Measurements from ENCODE around the gene XPO6. TPM values are rescaled to one million over a fixed set of nuclear protein-coding genes. Genes with fewer than 3 reads are reported as not detected.

Gene XPO6
- total and polyA plus RNA-seq, 4 donors, result 52.9 to 172 (median 126) TPM

DNA sequence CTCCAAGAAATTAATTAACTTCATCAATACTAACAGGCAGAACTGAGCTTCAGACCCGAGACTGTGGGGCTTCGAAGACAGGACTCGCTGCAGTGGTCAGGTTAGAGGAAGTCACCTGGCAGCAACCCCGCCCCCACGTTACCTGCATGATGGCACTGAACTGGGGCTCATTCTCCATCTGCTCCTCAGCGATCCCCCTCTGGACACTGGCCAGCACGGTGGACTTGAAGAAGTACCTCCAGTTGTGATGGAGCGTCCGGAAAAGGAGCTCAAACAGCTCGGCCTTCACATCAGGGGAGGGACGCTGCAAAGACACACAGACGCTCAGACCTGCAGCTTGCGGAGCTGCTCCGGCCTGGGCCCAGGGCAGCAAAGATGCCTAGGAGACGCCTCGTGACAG, 107.4 kb downstream of the XPO6 start:
- DNase-seq (no peak), ATAC-seq (ENCODE audit: insufficient read depth, low FRiP score) (no peak)
- H3K27ac ChIP-seq (ENCODE audit: low read depth in 1 of 2, low read length in 1 of 2), result no peak overlapping the region
- 95 to 97% methylated on average over 16 of the region's 16 CpGs for WGBS, 2 donors
- H3K27me3 ChIP-seq (ENCODE audit: control insufficient read depth in 3 of 3, insufficient read depth in 3 of 3, low read length in 2 of 3), result no peaks in the 10 kb centered on the region
- peaks cover 48 to 77% (median 62%) of the 10 kb centered on the region in 4 donors for H3K36me3 ChIP-seq (ENCODE audit: control insufficient read depth in 4 of 4, insufficient read depth in 4 of 4, low read length in 4 of 4)
- no peak overlapping the region for H3K9ac ChIP-seq (ENCODE audit: insufficient read depth in 1 of 2, low read length in 2 of 2)
- no peaks in the 10 kb centered on the region for H3K9me3 ChIP-seq (ENCODE audit: control insufficient read depth in 4 of 4, insufficient read depth in 3 of 4, low read length in 3 of 4)
- H3K4me1 ChIP-seq (ENCODE audit: control insufficient read depth in 5 of 5, insufficient read depth in 5 of 5, low read length in 5 of 5), result no peaks in the 10 kb centered on the region
- H3K4me3 ChIP-seq, result no peak overlapping the region
- TF ChIP-seq CTCF (IDR thresholded peaks at IDR 0.05; ENCODE audit: control extremely low read depth, extremely low read depth), result no peak

GRCh38 chr16:28103516-28104170, 108.1 kb downstream of the XPO6 start:
- H3K9ac ChIP-seq (ENCODE audit: insufficient read depth in 1 of 2, low read length in 2 of 2), result no peak overlapping the region
- ATAC-seq (ENCODE audit: insufficient read depth, low FRiP score) (no peak), DNase-seq (no peak)
- H3K27me3 ChIP-seq (ENCODE audit: control insufficient read depth in 3 of 3, insufficient read depth in 3 of 3, low read length in 2 of 3), result no peaks in the 10 kb centered on the region
- H3K4me3 ChIP-seq, result no peak overlapping the region
- peaks cover 48 to 79% (median 63%) of the 10 kb centered on the region in 4 donors for H3K36me3 ChIP-seq (ENCODE audit: control insufficient read depth in 4 of 4, insufficient read depth in 4 of 4, low read length in 4 of 4)
- no peak overlapping the region for H3K27ac ChIP-seq (ENCODE audit: low read depth in 1 of 2, low read length in 1 of 2)
- H3K4me1 ChIP-seq (ENCODE audit: control insufficient read depth in 5 of 5, insufficient read depth in 5 of 5, low read length in 5 of 5), result no peaks in the 10 kb centered on the region
- WGBS, 2 donors, result 93 to 94% methylated on average over 14 of the region's 14 CpGs
- TF ChIP-seq CTCF (IDR thresholded peaks at IDR 0.05; ENCODE audit: control extremely low read depth, extremely low read depth), result no peak
- no peaks in the 10 kb centered on the region for H3K9me3 ChIP-seq (ENCODE audit: control insufficient read depth in 4 of 4, insufficient read depth in 3 of 4, low read length in 3 of 4)

- H3K36me3 ChIP-seq (ENCODE audit: control insufficient read depth in 4 of 4, insufficient read depth in 4 of 4, low read length in 4 of 4), result peaks cover 34 to 78% (median 54%) of the 10 kb centered on the region in 4 donors
- TF ChIP-seq CTCF (IDR thresholded peaks at IDR 0.05; ENCODE audit: control extremely low read depth, extremely low read depth), result no peak
These were observed 110.3 kb downstream of the XPO6 start for GRCh38 chr16:28101533-28101890.

More at GRCh38 chr16:28101533-28101890, 110.3 kb downstream of the XPO6 start:
- H3K27ac ChIP-seq (ENCODE audit: low read depth in 1 of 2, low read length in 1 of 2), result no peak overlapping the region
- no peak for DNase-seq
- ATAC-seq (ENCODE audit: insufficient read depth, low FRiP score), result no peak
- WGBS, 2 donors, result 94 to 96% methylated on average over 6 of the region's 6 CpGs
- no peak overlapping the region for H3K9ac ChIP-seq (ENCODE audit: insufficient read depth in 1 of 2, low read length in 2 of 2)
- H3K27me3 ChIP-seq (ENCODE audit: control insufficient read depth in 3 of 3, insufficient read depth in 3 of 3, low read length in 2 of 3), result no peaks in the 10 kb centered on the region
- no peaks in the 10 kb centered on the region for H3K4me1 ChIP-seq (ENCODE audit: control insufficient read depth in 5 of 5, insufficient read depth in 5 of 5, low read length in 5 of 5)
- no peaks in the 10 kb centered on the region for H3K9me3 ChIP-seq (ENCODE audit: control insufficient read depth in 4 of 4, insufficient read depth in 3 of 4, low read length in 3 of 4)
- no peak overlapping the region for H3K4me3 ChIP-seq
